GM18505 (cell line): ENCODE data around the gene MRC2.

Source experiments
- ATAC-seq: cut with Tn5 transposase; IDR thresholded peaks from one replicate; pipeline ENCODE4 v1.9.1; 2021; ENCODE audit not compliant: unreplicated experiment
- POLR2A ChIP-seq: IDR thresholded peaks from 4 replicates; pipeline ENCODE4 v1.6.1; 2011; ENCODE audit warnings: borderline replicate concordance; ENCODE audit not compliant: insufficient read depth, insufficient read length; ENCODE audit errors: extremely low read depth

Gene MRC2

DNA sequence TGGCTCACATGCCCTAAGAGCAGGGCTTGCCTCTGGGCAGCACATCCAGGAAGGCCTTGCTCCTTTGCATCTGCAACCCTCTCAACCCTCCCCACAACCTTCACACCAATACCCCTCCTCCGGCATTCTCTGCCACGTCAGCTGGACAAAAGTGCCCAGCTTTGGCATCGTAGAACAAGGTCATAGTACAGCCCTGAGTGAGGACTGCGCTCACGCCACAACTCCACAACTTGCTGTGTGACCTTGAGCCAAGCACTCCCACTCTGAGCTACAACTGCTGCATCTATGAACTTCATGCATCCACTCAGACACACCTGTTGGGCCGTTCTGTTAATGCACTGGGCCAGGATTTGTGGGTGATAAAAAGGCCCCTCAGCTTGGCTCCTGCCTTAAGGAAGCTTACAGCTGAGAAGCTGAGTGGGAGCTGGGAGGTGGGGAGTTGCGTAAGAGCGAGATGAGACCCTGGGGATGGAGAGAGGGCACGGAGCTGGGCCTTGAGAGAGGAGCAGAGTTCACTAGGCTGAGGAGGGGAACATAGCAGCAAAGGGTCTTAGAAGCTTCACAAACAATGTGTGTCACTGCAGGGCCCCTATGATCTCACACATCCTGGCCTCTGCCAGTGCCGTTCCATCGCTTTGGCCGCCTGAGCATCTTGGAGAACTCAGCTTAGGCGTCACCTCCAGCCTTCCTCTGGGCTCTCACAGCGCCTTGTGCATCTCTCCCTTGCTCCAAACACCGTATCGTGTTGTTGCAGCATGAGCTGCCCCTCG, 8.6 kb upstream of the MRC2 start:
- peak; percentile 13 for TF ChIP-seq POLR2A
- no peak for ATAC-seq

DNA sequence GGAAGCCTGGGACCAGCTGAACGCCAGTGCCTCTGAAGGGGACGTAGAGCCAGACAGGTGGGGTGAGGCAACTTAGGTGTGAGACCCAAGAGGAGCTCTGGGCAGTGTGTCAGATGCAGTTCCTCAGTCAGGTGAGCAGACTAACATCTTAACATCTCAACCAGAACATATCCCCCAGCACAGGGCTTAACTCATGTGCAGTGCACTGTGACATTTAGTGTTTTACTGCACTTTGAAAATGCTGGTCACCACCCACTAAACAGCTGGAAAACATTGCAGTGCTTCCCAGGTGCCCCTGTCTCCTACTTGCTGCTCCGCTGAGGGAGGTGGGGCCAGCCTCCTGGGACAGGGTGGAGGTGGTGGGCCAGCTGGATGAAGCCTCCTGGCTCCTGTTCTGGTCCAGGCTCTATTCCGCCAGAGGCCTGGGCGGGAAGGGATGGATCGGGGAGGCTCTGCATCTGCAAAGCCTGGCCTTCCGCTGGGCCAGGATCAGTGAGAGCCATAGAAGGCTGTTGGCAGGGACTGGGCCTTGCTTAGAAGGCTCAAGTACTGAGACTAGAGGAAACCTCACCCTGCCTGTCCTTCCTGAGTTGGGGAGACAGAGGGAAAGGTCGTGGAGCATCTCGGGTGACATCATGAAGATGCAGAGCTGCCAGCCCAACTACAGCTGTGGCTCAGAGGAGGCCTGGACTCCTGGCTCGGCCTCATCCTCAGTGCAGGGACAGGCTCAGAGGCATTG, 7.9 kb upstream of the MRC2 start:
- ATAC-seq: no peak

DNA sequence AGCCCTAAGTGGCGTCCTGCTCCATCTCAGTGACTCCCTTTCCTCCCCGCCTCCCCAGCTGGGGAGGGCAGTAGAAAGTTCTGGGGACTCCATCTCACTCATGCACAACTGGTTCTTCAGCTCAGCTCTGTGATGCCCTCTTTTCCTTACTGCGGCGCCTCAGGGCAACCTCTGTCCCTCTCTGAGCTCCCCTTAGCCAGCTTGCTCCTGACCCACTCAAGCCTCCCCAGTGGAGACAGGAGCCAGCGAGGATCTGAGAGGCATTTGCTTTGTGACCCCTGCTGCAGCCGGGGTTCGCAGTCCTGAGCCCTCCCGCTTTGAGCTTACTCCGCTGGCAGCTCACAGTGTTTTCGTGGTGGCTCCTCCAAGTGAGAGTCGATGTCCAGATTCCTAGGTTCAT, 6.2 kb upstream of the MRC2 start:
- no peak for TF ChIP-seq POLR2A
- no peak for ATAC-seq

More for the DNA sequence above, 7.9 kb upstream of the MRC2 start:
- TF ChIP-seq POLR2A: no peak

DNA sequence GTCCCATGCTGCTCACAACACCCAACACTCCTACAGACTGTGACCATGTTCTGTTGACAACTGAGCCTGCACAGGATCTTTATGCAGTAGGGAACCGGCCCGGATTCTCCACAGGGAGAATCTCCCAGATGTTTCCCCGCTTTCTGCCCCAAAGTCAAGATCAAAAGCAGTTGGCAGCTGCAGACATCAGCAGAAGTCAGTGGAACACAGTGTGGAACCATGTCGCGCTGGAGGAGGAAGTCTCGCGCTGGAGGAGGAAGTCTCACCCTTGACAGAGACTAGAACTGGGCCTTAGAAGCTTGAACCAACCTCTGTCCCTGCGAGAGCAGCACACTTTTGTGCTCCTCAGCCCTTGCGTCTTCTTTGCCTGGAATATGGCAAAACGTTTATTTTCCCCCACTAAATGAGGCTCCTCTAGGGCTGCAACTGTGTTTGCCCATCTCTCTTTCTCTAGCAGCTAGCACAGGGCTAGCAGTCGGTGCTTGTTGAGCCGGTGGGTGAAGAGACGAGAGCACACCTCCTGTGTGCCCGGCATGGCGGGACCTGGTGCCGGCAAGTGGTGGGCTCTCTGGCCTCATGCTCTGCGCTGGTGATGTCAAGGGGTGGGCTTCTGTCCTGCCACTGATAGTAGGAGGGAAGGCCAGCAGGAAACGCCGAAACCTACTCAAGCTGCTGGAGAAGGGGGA, 2.1 kb upstream of the MRC2 start:
- ATAC-seq: no peak
- TF ChIP-seq POLR2A: no peak

DNA sequence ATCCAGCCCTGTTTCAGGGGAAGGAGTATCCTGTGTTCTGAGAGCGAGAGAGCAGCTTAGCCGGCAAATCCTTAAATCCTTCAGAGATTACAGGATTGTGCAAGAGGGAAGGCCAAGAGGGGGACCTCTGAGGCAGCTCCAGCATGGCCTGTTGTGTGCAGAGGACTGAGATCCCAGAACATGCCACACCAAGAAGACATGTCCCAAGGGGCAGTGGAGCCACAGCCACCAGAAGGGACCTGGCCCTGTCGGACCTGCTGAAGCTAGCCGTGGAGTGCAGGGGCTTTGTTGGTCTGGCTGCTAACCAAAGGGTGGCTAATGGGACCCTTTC, 1.6 kb upstream of the MRC2 start:
- no peak for TF ChIP-seq POLR2A
- no peak for ATAC-seq

DNA sequence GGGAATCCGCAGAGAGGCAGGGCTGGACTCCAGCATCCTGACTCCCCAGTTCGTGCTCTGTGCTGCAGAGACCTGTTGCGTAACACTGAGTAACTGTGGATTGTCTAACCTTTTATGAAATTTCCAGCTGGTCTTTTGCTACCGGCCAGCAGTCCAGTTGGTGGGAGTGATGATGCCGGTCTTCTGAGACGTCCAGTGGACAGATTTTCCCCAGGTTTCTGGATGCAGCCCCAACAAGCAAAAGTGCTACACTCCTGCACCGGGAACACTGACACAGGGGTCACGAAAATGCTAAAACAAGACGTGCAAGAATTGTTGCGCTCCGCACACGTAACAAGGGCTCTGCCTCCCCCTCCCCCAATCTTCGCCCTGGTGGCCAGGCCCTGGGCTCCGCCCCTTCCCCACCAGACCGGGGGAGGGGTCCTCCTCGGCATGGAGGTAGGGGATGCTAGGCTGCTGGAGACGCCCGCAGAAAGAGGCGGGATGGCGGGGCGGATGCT, 701 bp upstream of the MRC2 start:
- TF ChIP-seq POLR2A: no peak
- no peak for ATAC-seq

DNA sequence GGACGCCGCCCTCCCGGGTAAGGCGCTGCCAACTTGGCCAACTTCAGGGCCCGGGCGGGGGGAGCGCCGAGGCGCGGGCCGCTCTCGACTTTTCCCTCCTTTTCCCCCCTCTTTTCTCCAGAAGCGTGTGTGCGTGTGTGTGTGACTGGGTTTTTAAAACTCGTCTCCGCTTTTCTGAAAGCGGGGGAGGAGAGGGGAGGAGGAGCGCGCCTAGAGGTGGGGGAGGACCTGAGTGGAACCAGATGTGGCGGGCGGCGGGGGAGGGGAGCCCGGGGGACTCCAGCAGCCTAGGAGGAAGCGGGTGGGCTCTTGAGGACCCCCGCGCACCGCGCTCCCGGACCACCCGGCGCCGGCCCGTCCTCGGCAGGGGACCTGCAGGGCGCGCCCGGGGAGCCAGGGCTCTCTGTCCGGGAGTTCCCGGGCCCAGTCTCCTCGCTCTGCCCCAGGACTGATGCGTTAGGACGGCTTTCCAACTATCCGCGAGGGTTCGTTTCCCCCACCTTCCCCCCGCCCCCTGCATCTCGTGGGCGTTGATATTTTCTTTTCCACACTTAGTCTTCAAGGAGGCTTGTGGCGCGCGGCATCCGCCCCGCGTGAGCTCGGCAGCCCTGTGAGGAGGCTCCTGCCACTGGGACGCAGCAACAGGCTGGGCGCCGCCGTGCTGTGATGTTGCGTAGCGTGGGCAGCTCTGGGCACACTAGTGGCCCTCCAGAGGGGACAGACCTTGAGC, 599 bp downstream of the MRC2 start:
- ATAC-seq: no peak
- TF ChIP-seq POLR2A: no peak

DNA sequence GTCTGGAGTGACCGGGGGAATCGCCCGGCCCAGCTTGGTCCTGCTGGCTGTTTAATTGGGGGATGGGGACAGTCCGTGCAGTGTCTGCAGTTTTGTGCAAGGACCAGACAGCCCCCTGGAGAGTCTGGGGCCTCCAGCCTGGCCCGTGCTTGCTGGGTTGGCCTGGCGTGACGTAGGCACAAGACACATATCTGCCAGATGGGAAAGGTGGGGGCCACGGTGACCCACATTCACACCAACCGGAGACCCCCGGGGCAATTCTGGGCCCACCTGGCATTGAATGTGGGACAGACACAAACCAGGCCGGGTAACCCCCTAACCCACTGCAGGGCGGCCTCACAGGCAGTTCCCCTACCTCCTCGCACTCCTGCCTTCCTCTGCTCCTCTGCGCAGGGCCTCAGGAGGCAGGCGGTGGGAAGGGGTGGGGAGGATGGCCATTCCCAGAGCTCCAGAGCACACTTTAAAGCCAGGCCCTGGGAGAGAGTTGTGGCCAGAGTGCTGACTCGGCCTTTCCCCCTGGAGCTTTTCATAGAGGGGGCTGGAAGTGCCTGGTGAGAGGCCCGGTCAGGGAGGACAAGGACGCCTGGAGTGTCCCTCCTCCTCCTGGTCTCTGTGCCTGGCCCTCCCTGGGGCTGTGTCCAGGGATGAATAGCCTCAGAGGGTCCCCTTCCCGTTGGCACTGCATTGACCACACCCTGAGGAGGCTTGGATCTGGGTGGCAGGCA, 1.5 kb downstream of the MRC2 start:
- TF ChIP-seq POLR2A: no peak
- ATAC-seq: no peak

DNA sequence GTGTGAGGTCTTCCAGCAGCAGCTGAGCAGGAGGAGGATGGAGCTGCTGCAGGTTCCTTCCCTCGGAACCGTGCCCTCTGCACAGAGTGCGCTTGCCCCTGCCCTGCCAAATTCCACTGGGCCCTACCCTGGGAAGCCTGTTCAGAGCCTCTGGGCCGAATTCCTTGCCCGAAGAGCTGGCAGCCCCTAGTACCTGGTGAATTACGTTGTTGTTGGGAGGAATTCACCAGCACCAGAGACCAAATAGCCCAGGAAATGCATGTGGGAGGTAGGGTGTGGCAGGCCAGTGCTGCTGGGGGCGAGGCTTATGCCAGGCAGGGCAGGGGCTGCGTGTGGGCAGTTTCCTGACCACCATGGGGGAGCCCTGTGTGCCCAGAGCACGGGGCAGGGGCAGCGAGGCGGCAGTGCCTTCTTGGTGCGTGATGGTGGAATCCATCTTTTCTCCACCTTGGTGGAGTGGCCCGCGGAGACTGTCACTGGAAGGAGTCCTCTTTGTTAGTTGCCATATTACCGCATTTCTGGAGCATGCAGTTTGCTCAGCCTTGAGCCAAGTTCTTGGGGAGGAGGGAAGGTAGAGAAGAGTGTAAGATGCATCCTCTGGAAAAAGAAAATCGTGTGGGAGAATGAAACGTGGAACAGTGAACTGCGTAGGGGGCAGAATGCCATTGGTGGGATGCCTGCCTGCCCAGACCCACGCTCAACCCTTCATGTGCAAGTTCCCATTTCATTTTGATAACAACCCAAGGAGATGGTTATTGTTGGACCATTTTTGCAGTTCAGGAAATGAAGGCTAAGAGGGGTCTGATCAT, 2.3 kb downstream of the MRC2 start:
- ATAC-seq: no peak

DNA sequence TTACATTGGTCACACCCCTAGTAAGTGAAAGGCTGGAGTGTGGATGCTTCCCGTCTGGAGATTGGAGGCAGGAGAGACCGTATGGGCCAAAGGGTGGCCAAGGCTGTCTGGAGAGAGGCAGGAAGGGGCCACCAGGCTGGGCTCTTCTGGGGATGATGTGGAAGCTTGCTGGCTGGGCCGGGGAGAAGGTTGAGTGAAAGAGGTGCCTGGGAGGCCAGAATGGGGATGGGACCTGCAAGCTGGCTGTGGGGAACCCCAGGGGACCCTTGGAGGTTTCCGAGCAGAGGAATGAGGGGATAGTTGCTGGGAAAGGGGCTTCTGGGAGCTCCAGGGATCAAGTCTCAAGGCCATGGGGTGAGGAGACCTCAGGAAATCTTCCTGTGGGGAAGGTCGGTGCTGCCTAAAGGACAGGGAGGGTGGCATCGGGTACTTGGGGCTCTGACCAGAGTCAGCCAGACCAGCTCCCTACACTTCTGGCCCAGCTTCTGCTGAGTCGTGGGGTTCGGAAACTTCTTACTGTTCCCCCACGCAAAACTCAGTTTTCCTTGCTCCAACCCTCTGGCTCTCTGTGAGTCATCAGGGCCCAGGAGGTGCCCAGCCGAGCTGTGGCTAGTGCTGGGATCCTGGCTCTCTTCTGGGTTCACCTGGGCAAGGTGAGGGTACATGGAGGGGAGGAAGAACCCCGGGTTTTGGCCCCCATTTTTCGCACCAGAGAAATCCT, 3.1 kb downstream of the MRC2 start:
- no peak for ATAC-seq
- no peak for TF ChIP-seq POLR2A

More for the DNA sequence above, 2.3 kb downstream of the MRC2 start:
- TF ChIP-seq POLR2A: no peak
